T-helper 1 cell treated with Interleukin-12 subunit alpha and Interleukin-12 subunit beta and Interleukin-4 antibody, amounts not matched to agents 30 μg/mL and 1 μg/mL, for 36 hours (primary cell): ENCODE measurements around the gene SNAP47.

Experiments used
- H3K27ac Mint-ChIP-seq: one replicate; pipeline ENCODE4 v1.8.0; 2021; ENCODE audit warnings: mild to moderate bottlenecking, mixed read lengths
- H3K27me3 Mint-ChIP-seq: one replicate; pipeline ENCODE4 v1.8.0; 2021; ENCODE audit warnings: low read depth, mixed read lengths
- H3K36me3 Mint-ChIP-seq: one replicate; pipeline ENCODE4 v1.8.0; 2021; ENCODE audit warnings: low read depth, mixed read lengths
- H3K4me1 Mint-ChIP-seq: one replicate; pipeline ENCODE4 v1.8.0; 2021; ENCODE audit warnings: low read depth, mixed read lengths
- H3K4me3 Mint-ChIP-seq: one replicate; pipeline ENCODE4 v1.8.0; 2021; ENCODE audit warnings: mild to moderate bottlenecking, moderate library complexity, mixed read lengths
- H3K9me3 Mint-ChIP-seq: one replicate; pipeline ENCODE4 v1.8.0; 2021; ENCODE audit warnings: mixed read lengths

The SNAP47 gene

DNA sequence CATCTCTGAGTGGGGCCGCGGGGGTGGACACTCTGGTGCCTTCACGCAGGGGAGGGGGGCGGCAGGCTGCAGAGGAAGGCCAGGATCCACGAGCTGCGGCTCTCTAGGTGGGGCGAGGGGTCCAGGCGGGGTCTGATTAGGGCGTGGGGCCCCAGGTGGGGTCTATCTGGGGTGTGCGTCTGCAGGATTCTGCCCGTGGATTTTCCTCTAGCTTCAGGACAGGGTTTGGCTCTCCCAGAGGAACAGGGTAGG, 6.4 kb upstream of the SNAP47 start:
- H3K4me3 Mint-ChIP-seq, result peak overlapping the region; percentile 82
- peaks cover 5% of the 10 kb centered on the region for H3K36me3 Mint-ChIP-seq
- peaks cover 3% of the 10 kb centered on the region for H3K27me3 Mint-ChIP-seq
- H3K27ac Mint-ChIP-seq, result no peak overlapping the region
- peaks cover 11% of the 10 kb centered on the region for H3K9me3 Mint-ChIP-seq
- peaks cover 15% of the 10 kb centered on the region for H3K4me1 Mint-ChIP-seq

DNA sequence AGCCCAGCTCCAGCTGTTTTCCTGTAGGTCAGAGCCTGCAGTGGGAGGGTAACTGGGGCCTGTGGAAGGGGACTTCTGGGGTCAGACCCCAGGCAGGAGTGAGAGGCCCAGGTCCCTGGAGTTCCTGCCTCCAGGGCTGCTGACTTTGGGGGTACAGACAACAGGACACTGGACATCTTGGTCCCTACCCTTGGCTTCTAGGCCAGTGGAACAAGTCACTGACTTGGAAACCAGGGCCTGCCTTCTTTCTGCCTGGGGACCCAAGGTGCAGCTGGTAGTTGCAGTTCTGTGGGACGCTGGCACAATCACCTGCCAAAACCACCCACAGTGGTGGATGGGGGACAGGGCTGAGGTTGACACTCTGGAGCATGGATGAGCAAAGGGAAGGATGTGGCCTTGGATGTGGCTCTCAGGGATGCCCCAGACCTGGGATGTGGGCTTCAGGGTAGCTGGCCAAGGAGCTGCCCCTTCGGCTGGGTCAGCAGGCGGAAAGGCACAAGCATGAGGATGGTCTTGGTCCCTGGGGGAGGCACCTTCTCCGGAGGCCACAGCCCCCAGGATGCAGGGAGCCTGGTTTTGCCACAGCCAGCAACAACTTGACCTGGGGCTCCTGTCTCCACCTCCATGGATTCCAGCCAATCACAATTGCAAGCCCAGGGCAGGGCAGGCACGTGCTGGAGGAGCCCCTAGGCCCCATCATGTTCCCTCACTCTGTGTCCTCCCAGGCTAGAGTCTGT, 5.9 kb upstream of the SNAP47 start:
- Mint-ChIP-seq H3K4me1 (peaks cover 16% of the 10 kb centered on the region), H3K36me3 (peaks cover 5% of the 10 kb centered on the region), H3K27me3 (peaks cover 3% of the 10 kb centered on the region), H3K9me3 (peaks cover 6% of the 10 kb centered on the region), H3K4me3 (peak overlapping the region; percentile 82), H3K27ac (no peak overlapping the region)

DNA sequence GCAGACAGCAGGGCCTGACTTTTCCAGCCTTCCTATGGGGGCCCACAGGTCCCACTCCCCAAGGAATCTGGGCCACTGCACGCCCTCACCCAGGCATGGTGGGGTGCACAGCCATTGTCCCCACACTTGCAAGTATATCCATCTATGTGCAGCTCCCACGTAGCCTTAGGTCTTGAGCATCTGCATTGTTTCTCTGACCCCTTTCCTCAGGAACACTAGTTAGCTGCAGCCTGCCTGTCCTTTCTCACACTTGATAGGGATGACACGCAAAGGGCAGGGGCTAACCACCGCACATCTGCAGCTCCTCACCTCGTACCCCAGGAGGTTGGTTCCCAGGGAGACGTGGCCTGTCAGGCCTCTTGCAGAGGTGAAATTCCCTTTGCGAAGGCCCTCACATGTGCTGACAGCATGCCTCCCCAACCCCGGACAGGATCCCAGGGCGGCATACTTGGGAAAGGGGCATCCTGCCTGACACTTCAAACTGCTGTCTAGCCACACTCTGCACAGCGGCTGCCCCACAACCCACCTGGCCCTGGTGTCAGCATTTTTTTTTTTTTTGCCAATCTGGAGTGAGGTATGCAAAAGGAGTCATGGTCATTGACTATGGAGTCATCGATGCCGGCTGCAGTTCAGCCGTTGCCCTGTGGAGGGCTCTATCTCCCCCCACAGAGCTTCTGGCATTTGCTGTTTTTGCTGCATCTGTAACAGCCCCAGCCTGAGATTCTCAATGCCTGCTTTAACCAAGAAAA, 5.2 kb upstream of the SNAP47 start:
- peak overlapping the region; percentile 49 for H3K27ac Mint-ChIP-seq
- peaks cover 3% of the 10 kb centered on the region for H3K27me3 Mint-ChIP-seq
- peaks cover 5% of the 10 kb centered on the region for H3K36me3 Mint-ChIP-seq
- H3K9me3 Mint-ChIP-seq, result peaks cover 3% of the 10 kb centered on the region
- peak overlapping the region; percentile 63 for H3K4me3 Mint-ChIP-seq
- peaks cover 16% of the 10 kb centered on the region for H3K4me1 Mint-ChIP-seq

DNA sequence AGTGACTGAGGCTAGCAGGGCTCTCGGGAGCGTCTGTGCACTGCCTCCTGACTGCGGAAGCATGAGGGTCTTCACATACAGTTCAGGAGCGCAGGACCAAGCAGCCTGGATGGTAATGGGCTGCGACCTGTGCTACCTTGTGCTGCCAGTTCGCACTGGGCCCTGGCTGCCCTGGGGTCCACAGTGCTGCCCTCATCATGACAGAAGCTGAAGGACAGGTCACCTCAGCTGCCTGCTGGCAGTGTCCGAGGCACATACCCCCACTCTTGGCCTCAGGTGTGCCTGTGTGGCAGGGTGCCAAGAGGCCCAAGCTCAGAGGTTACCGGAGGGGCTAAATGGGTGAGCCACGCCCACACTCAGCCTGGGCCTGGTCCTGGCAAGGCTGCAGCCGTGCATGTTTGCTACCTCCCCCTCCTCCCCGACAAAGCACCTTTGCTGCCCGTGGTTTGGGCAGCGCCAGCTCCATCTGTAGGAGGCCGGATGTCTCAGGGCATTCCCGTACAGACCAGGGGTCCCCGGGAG, 4.5 kb upstream of the SNAP47 start:
- no peaks in the 10 kb centered on the region for H3K9me3 Mint-ChIP-seq
- H3K27ac Mint-ChIP-seq, result no peak overlapping the region
- H3K4me1 Mint-ChIP-seq, result peaks cover 17% of the 10 kb centered on the region
- no peak overlapping the region for H3K4me3 Mint-ChIP-seq
- H3K27me3 Mint-ChIP-seq, result peaks cover 3% of the 10 kb centered on the region
- peaks cover 5% of the 10 kb centered on the region for H3K36me3 Mint-ChIP-seq

DNA sequence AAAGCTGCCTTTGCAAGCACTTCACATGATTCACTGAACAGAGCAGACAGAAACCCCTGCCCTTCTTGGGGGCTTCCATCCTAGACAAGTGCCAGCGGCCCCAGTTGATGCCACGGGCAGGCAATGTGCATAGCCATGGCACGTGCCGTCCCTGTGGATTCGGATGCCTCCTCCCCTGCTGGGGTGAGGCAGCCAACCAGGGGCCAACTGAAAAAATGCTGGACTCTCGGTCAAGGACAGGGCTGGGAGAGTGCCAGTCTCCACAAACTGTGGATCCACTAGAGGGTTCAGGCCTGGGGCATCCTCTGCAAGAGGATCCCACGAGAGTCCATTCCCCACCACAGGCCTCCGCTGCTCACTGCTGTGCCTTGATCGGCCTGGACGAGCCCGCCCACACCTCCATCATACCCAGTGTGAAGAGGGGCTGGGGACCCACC, 4.0 kb upstream of the SNAP47 start:
- Mint-ChIP-seq H3K9me3 (no peaks in the 10 kb centered on the region), H3K27me3 (peaks cover 3% of the 10 kb centered on the region), H3K4me1 (peaks cover 23% of the 10 kb centered on the region), H3K4me3 (no peak overlapping the region), H3K27ac (no peak overlapping the region), H3K36me3 (peaks cover 7% of the 10 kb centered on the region)

DNA sequence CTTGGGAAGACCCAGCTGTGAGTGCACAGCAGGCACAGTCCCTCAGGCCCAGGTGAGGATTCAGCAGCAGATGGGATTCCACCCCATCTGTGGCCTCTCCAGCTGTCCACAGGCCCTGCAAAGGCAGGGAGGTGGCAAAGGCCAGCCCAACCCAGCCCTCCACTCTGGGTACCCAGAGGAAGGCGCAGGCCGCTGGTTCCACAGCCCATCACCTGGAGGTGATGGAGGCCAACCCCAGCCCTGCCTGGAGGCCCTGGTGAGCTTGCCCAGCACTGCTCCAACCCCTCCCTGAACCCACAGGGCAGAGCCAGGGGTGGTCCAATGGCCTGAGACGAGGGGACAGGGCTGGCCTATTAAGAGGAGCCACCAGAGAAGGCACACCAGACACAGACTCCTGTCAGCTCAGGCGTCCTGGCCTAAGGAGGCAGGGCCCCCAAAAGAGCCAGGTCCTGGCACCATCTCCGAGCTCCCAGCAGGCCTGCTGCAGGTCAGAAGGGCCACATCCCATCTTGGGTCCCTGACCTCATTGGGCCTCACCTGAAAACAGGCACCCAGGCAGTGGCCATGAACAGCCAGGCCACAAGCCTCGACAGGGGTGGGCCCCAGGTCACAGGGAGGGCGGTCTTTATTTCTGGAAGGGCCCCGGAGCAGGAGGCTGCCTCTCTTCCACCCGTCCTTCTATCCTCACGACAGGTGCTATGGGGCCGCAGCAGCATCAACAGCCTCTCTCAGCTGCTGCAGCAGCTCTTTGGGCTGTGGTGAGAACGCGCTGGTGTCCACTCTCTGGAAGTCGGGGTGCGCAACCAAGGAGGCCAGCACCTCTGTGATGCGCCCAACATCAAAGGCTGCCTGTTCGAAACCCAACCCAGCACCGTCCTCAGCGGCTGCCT, 3.3 kb upstream of the SNAP47 start:
- H3K36me3 Mint-ChIP-seq, result peaks cover 7% of the 10 kb centered on the region
- H3K27ac Mint-ChIP-seq, result no peak overlapping the region
- no peak overlapping the region for H3K4me3 Mint-ChIP-seq
- peaks cover 3% of the 10 kb centered on the region for H3K27me3 Mint-ChIP-seq
- H3K9me3 Mint-ChIP-seq, result no peaks in the 10 kb centered on the region
- H3K4me1 Mint-ChIP-seq, result peaks cover 24% of the 10 kb centered on the region

DNA sequence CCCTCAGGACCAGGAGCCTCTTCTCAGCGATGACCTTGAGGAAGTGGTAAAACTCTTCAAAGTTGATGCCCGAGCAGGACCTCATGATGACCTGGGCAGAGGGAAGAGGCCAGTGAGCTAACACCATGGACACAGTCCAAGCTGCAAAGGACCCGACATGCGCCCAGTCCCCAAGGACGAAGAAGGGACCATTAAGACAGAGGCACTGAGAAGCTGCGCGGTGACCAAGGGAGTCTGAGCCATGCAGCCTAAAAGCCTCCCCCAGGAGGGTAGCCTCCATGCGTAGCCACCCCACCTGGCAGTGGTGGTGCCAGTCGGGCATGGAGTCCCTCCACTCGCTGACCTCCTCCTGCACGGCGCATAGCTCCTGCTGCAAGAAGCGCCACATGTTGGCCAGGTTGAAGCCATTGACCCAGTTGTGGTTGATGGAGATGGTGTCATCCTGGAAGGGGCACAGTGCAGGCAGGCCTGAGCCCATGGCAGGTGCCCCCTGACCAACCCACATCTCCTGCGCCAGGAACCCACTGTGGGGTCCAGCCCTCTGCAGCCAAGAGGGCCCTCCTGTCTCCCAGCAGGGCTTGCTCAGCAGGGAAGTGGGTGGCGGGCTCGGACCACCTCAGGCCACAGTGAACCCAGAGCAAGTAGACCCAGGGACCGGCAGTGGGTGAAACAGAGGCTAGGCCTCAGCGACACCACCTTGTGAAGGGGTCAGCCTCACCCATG, 2.5 kb upstream of the SNAP47 start:
- H3K27me3 Mint-ChIP-seq, result peaks cover 3% of the 10 kb centered on the region

DNA sequence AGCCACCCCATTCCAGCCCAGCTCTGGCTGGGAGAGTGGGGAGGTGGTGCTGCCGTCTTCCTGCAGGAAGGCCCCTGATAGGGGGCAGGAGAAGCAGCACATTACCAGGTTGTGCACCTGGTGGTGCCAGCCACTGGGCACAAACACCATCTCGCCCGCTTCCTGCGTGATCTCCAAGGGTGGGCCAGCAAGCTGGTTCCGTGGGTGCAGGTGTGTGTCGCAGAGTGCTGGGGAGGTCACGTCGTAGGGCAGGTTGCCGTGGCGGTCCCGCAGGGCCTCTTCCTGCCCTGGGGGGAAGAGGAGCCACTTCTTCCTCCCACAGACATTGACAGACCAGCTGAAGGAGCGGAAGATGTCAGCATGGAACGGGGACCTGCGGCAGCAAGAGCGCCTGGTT, 1.9 kb upstream of the SNAP47 start:
- H3K27me3 Mint-ChIP-seq, result no peaks in the 10 kb centered on the region
- peaks cover 9% of the 10 kb centered on the region for H3K36me3 Mint-ChIP-seq
- H3K4me1 Mint-ChIP-seq, result peaks cover 22% of the 10 kb centered on the region
- no peak overlapping the region for H3K27ac Mint-ChIP-seq
- peak overlapping the region; percentile 97 for H3K4me3 Mint-ChIP-seq
- H3K9me3 Mint-ChIP-seq, result no peaks in the 10 kb centered on the region

More for the DNA sequence above, 2.5 kb upstream of the SNAP47 start:
- Mint-ChIP-seq H3K36me3 (peaks cover 7% of the 10 kb centered on the region), H3K4me1 (peaks cover 25% of the 10 kb centered on the region), H3K27ac (no peak overlapping the region), H3K4me3 (no peak overlapping the region), H3K9me3 (no peaks in the 10 kb centered on the region)

DNA sequence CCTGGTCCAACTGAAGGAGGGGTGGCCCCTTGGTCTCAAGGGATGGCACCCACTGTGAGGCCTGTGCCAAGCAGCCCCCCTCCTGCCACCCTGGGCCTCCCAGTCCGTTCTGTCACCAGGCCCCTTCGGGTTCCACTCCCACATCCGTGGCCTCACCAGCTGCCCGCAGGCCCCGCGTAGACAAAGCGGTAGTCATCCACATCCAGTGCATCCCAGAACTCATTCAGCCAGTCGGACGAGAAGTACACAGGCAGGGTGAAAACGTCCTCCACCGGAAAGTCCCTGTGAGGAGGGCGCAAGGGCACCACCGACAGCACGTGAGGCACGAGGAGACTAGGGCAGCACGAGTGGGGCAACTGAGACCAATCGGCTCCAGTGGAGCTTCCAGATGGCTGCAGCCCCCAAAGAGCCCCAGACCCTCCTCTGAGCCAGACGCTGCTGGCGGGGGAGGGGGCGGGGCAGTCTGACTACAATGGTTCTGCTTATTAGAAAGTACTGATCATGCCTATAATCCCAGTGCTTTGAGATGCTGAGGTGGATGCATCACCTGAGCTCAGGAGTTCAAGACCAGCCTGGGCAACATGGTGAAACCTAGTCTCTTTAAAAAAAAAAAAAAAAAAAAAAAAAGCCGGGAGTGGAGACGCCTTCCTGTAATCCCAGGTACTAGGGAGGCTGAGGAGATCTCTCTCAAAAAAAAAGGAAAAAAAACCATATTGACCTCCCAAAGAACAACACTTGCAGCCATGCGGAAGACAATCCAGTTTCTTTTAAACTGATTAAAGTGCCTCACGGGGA, 1.3 kb upstream of the SNAP47 start:
- peaks cover 22% of the 10 kb centered on the region for H3K4me1 Mint-ChIP-seq
- no peaks in the 10 kb centered on the region for H3K9me3 Mint-ChIP-seq
- H3K4me3 Mint-ChIP-seq, result peak overlapping the region; percentile 97
- peaks cover 9% of the 10 kb centered on the region for H3K36me3 Mint-ChIP-seq
- H3K27ac Mint-ChIP-seq, result peak overlapping the region; percentile 87
- H3K27me3 Mint-ChIP-seq, result no peaks in the 10 kb centered on the region

DNA sequence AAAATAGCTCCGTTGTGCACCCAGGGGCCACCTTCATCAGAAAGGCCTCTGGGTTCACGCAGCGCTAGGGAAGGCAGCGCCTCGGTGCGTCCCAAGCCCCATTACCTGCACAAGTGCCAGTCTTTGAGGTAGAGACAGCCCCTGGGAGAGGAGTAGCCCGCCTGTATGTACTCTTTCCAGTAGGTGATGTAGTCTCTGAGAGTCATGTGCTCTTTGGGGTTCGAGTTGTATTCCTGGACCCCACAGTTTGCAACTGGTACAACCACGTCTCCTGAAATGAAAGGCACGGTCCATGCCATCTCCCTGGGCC, 734 bp upstream of the SNAP47 start:
- Mint-ChIP-seq H3K4me1 (peaks cover 22% of the 10 kb centered on the region), H3K27me3 (no peaks in the 10 kb centered on the region), H3K9me3 (no peaks in the 10 kb centered on the region), H3K4me3 (peak overlapping the region; percentile 97), H3K27ac (peak overlapping the region; percentile 87), H3K36me3 (peaks cover 9% of the 10 kb centered on the region)

DNA sequence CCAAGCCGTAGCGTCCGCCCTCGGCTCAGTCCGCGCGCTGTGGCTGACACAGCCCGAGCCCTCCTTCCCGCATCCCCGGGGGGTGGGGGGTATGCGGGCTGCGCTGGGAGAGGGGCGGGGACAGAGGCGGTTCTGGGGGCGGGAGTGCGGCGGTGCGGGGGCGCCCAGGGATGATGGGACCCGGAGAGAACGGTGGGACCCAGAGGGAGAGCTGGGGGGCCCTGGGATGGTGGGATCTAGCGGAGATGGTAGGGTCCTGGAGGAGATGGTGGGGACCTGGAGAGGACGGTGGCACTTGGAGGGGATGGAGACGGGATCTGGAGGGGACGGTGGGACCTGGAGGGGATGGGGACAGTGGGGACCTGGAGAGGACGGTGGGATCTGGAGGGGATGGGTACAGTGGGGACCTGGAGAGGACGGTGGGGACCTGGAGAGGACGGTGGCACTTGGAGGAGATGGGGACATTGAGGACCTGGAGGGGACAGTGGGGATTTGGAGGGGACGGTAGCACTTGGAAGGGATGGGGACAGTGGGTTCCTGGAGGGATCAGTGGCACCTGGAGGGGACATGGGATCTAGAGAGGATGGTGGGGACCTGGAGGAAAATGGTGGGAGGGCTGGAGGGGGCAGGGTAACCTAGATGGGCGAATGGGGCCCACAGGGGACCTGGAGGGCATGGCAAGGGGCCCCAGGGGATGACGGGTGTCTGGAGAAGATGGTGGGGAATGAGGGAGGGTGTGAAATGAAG, 477 bp downstream of the SNAP47 start:
- Mint-ChIP-seq H3K4me1 (peaks cover 25% of the 10 kb centered on the region), H3K36me3 (peaks cover 7% of the 10 kb centered on the region)

DNA sequence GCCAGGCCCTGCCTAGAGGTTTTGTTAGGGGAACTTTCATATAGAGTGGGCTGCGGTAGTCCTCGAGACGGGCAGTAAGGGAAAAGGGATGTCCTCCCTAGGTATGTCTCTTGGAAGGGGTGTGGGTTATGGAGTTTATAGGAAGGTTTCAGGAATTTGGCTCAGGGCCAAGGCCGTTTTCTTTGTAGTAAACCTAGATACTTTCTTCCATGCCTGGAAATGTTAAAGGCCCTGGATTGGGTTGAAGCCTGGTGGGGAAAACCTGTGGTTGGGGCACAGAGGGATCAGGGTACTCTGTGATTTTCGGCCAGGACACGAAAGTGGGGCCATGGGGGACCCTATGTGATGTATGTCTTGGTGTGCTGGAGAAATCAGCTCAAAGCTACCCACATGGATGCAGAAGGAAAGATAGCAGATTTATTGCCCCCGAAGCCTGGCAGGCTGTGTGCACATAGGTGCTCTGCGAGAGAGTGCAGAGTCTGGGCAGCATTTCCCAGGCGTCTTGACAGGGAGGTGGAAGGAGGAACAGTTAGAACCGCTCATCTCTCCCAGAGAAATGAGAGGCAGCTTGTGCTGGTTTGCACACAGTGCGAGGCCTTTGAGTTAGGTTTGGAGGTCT, 1.7 kb downstream of the SNAP47 start:
- Mint-ChIP-seq H3K4me3 (peak overlapping the region; percentile 9), H3K36me3 (peaks cover 7% of the 10 kb centered on the region), H3K27me3 (no peaks in the 10 kb centered on the region), H3K9me3 (no peaks in the 10 kb centered on the region), H3K4me1 (peaks cover 27% of the 10 kb centered on the region), H3K27ac (no peak overlapping the region)

More for the DNA sequence above, 477 bp downstream of the SNAP47 start:
- H3K27ac Mint-ChIP-seq, result peak overlapping the region; percentile 91
- H3K9me3 Mint-ChIP-seq, result no peaks in the 10 kb centered on the region
- no peaks in the 10 kb centered on the region for H3K27me3 Mint-ChIP-seq
- H3K4me3 Mint-ChIP-seq, result peak overlapping the region; percentile 97

DNA sequence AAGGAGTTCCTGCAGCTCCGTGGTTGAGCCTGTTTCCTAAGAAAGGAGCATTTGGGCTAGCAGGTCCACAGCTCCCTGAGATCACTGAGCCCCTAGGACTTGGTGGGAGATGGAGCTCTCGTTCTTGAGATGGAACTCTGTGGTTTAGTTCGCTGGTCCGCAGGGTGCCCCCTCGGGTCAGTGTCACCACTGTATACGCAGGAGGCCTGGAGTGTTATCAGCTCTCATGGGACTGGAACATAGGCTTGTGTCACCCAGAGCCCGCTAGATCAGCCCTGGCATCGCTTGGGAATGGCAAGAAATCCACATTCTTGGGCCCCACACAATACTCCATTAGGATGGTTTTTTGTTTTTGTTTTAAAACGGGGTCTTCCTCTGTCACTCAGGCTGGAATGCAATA, 3.6 kb downstream of the SNAP47 start:
- Mint-ChIP-seq H3K27me3 (no peaks in the 10 kb centered on the region), H3K4me1 (peaks cover 26% of the 10 kb centered on the region), H3K4me3 (no peak overlapping the region), H3K9me3 (no peaks in the 10 kb centered on the region), H3K36me3 (peaks cover 3% of the 10 kb centered on the region), H3K27ac (no peak overlapping the region)
